Measurements from ENCODE around the gene KIF11.
A peak's percentile ranks its signal among the peaks of the same experiment; 100 is the strongest.
"Not testable (repeated sequence)": the region's sequence is repeated elsewhere in the genome, so short reads cannot be mapped to it uniquely, and the experiment has no call there.

Gene KIF11

DNA sequence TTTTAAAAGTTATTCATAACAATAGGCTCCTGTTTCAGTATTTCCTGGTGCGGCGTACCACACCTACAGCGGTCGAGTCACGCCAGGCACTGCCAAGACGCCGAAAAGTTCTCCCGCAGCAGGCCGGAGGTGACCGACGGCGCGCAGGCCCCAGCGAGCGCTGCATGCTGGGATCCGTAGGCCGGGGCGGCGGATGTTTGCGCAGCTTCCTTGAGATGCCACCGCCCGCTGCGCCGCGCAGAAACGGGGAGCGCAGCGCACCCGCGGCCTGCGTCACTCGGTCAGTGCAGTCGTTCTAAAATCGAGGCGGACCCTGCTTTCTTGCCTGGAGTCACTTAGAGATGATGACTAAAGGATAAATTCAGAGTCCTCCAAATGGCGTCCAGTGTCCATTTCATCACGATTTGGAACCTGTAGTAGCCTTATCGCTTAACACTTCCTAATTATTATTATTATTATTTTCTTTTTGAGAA lies 1.3 kb upstream of the KIF11 start:
- DNase-seq = peak; percentile 85

GRCh38 chr10:92593619-92594588 lies 974 bp downstream of the KIF11 start:
- DNase-seq = no peak

GRCh38 chr10:92595505-92595904 lies 2.6 kb downstream of the KIF11 start:
- no peak for DNase-seq

DNA sequence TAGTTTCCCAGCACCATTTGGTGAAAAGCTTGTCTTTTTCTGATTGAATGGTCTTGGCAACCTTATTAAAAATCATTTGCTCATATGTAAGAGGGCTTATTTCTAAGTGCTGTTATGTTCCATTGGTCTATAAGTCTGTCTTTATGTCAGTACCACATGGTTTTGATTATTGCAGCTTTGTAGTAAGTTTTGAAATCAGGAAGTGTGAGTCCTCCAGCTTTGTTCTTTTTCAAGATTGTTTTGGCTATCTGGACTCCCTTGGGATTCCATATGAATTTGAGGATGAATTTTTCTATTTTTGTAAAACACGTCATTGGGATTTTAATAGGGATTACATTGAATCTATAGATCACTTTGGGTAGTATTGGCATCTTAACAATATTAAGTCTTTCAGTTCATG lies 5.4 kb downstream of the KIF11 start:
- no peak for DNase-seq

GRCh38 chr10:92604841-92605240 lies 11.9 kb downstream of the KIF11 start:
- no peak for DNase-seq

DNA sequence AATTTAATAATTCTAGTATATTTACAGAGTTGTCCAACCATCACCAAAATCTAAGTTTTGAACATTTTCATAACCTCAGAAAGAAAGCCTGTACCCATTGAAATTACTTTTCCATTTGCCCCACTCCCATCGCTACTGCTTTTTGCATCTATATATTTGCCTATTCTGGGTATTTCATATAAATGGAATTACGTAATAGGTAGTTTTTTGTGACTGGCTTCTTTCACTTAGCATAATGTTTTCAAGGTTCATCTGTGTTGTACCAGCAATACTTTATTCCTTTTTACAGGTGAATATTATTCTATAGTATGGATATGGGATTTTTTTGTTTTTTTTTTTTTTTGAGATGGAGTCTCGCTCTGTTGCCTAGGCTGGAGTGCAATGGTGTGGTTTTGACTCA lies 22.6 kb downstream of the KIF11 start:
- DNase-seq = no peak

DNA sequence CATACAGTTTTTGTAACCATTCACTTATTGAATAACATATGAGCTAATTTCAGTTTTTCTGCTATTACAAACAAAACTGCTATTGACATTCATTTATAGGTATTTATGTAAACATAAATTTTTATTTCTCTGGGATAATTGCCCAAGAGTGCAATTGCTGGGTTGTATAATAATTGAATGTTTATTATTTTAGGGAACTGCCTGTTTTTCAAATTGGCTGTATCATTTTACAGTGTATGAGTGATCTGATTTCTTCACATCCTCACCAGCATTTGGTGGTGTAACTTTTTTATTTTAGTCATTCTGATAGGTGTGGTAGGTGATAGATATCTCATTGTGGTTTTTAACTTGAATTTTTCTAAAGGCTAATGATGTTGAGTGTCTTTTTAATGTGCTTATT lies 26.4 kb downstream of the KIF11 start:
- no peak for DNase-seq

DNA sequence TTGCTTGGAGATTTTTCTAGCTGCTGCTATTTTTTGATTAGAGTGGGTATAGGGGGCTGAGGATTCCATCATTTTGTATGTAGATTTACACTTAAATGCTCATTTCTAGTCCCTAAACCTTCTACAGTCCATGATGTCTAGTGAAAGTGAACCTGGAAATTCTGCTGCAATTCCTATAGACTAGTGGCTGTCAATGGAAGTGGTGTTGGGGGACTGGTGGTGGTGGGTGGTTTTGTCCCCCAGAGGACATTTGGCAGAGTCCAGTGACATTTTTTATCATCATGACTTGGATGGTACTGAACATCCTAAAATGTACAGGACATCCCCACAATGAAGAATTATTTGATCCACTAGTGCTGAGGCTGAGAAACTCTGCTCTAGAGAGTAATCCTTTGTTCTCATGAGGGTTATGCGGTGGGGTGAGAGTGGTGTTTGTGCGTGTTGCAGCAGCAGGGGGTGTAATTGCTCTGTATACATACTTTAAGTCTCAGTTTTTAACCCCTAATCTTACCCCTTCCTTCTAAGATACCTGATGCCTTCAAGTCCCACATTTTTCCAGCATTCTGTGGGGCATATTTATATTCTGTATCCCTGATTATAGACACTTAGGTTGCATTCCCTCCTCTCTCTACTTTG lies 35.0 kb downstream of the KIF11 start:
- DNase-seq = no peak

GRCh38 chr10:92629945-92630344 lies 37.0 kb downstream of the KIF11 start:
- no peak for DNase-seq

DNA sequence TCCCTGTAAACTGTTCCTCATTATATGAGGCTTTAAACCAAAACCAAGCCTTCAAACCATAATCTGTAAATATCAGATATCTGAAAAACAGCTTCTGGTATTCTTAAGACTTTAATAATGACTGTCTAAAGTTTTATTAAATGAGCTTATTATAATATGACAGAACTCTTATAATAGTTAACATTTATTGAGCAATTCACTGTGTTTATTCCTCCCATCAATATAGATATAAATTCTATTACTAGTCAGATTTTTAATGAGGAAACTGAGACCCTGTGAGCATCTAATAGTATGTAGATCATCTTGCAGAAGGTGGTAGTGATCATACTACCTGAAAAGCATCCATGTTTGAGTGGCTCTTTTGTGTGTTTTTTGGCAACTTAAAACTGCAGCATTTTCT lies 45.1 kb downstream of the KIF11 start:
- no peak for DNase-seq

DNA sequence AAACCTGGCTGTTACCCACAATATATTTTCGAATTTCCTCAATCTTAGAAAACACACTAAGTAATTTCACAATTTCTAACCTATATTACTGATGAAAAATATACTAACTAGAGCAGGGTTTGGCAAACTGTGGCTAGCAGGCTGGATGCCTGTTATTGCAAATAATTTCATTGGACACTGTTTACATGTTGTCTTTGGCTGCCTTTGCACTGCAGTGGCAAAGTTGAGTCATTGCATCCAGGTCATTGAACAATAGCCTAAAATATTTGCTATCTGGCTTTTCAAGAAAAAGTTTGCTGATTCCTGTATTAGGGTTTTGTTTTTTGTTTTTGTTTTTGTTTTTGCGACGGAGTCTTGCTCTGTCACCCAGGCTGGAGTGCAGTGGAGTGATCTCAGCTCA lies 47.2 kb downstream of the KIF11 start:
- no peak for DNase-seq

GRCh38 chr10:92641492-92641891 lies 48.6 kb downstream of the KIF11 start:
- DNase-seq = no peak

- no peak for DNase-seq
These were observed 52.0 kb downstream of the KIF11 start for GRCh38 chr10:92644921-92645320.

- DNase-seq = not testable (repeated sequence)
These were observed 57.9 kb downstream of the KIF11 start for GRCh38 chr10:92650864-92651263.

DNA sequence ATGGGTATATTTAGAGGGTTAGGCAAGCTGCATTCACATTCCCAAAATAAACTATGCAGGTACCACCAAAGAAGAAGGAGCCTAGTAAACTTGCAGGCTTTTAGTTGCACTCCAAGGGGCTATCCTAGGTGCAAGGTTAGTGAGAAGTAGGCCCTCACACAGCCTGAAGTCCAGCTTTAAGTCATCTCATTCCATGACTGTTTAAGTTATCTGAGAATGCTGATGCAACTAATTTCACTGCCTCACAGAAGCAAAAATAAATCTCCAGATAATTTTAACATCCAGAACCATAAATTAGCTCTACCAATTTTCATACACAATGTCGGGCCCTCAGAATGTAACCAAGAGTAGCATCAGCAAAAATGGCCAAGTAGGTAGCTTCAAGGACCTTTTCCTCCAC lies 62.5 kb downstream of the KIF11 start:
- no peak for DNase-seq

DNA sequence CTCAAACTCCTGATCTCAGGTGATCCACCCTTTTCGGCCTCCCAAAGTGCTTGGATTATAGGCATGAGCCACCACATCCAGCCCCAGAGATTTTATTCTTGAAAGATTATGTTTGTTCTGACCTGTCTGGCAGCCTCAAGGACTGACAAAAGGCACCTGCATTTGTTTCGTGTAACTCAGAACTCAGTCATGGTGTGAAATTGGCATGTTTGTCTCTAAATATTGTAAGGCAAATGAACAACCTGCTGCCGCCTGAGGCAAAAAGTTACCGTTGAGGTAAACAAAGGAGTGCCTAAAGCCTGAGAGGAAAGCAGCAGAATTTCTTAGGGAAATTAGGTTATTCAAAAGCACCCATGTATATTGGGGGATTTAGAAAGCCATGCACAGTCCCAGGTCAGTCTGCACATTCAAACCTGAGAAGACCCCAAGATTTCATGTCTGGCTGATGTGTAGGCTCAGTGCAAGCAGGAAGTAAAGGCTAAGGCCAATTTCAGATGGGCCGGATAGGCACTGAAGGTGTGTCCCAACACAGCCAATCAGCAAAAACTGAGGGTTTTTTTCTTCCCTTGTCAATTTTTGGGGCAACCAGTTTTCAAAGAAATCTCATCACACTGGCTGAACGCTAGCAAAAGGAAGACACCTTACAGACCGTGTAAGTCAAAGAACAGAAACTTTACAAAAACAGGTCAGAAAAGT lies 63.5 kb downstream of the KIF11 start:
- no peak for DNase-seq

DNA sequence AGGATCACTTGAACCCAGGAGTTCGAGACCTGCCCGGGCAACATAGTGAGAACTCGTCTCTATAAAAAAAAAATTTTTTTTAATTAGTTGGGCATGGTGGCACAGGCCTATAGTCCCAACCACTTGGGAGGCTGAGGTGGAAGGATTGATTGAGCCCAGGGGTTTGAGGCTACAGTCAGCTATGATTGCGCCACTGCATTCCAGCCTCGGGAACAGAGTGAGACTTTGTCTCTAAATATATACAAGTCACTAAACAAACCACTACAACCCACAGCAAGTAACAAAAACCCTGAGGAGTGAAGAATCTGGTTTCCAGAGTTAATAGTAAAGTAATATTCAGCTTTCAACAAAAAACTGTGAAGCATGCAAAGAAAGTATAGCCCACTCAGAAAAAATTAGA lies 64.1 kb downstream of the KIF11 start:
- DNase-seq = no peak

DNA sequence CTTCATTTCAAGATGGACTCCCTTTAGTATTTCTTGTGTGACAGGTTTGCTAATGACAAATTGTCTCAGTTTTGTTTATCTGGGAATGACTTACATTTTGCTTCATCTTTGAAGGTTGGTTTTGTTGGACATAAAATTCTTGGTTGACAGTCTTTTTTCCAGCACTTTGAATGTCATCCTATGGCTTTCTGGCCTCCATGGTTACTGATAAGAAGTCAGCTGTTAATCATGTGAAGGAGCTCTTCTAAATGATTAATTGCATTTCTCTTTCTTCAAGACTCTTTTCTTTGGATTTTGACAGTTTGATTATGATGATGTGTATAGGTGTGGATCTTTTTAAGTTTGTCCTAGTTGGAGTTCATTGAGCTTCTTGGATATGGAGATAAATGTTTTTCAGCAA lies 69.9 kb downstream of the KIF11 start:
- DNase-seq = no peak

- no peak for DNase-seq
These were observed 71.4 kb downstream of the KIF11 start for GRCh38 chr10:92664322-92664721.

- no peak for DNase-seq
These were observed 74.1 kb downstream of the KIF11 start for GRCh38 chr10:92667078-92667477.

DNA sequence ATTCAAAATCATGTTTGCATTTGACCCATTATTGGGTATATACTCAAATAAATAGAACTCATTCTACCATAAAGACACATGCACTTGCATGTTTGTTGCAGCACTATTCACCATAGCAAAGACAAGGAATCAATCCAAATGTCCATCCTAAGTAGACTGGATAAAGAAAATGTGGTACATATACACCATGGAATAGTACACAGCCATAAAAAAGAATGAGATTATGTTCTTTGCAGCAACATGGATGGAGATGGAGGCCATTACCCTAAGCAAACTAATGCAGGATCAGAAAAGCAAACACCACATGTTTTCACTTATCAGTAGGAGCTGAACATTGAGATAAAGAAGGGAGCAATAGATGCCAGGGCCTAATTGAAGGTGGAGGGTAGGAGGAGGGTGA lies 84.8 kb downstream of the KIF11 start:
- DNase-seq = no peak

DNA sequence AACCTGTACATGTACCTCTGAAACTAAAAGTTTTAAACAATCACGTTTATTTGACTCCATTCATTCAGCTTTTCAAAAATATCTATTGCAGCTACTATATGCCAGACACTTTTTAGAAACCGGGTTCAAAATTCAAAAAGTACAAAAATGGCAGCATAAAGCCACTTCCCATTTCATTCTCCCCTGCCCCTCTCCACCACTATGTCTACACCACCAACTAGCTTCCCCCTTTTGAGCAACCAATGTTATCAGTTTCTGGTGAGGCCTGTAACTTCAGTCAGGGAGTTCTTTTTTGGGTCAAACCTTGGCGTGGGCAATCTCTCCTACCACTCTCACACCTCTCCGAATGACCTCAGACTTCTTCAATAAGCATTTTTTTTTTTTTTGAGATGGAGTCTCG lies 85.3 kb downstream of the KIF11 start:
- no peak for DNase-seq

GRCh38 chr10:92681306-92681834 lies 88.4 kb downstream of the KIF11 start:
- no peak for DNase-seq

DNA sequence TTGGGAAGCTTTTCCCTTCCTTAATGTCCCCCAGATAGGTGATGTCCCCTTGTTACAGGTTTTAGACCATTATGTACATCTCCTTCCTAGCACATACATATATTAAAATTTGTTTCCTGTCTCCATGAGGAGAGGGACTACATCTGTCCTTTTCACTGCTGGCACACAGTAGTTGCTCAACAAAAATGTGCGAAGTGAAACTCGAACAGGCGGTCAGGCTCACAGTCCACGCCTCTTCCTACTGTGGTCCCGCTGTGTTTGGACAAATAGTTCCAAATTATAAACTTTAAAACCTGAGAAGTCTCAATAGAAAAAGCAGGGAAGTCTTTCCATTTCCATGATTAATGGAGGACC lies 95.6 kb downstream of the KIF11 start:
- DNase-seq = no peak

All from NCI-H82 (cell line).